NOMO-1 (cell line): ENCODE measurements around the gene DNAAF5.

ENCODE experiments used
- DNase-seq, 2 experiments: peaks; one replicate each; lab custom pipeline; 2025; ENCODE audit not compliant: unreplicated experiment in 2 of 2; lab: John Stamatoyannopoulos, UW

The DNAAF5 gene

GRCh38 chr7:726084-726853 lies at the start of gene DNAAF5:
Gene DNAAF5, plus strand, starts transcription at chr7:726699. Its CDS starts 22 bp downstream, at chr7:726721.
- DNase-seq = peak; percentile 83 to 91

- DNase-seq = no peak
Measured at GRCh38 chr7:676972-677385, 49.5 kb upstream of the DNAAF5 start.

- no peak for DNase-seq
Measured at GRCh38 chr7:680411-681127, 45.9 kb upstream of the DNAAF5 start.

GRCh38 chr7:681551-682307 lies 44.8 kb upstream of the DNAAF5 start:
- DNase-seq = no peak

- DNase-seq = no peak
Measured at GRCh38 chr7:682810-683209, 43.7 kb upstream of the DNAAF5 start.

GRCh38 chr7:683526-684205 lies 42.8 kb upstream of the DNAAF5 start:
- no peak for DNase-seq

- DNase-seq = no peak
Measured at GRCh38 chr7:684416-684815, 42.1 kb upstream of the DNAAF5 start.

GRCh38 chr7:685540-685939 lies 41.0 kb upstream of the DNAAF5 start:
- DNase-seq = no peak

- no peak for DNase-seq
Measured at GRCh38 chr7:690478-691360, 35.8 kb upstream of the DNAAF5 start.

GRCh38 chr7:691361-692045 lies 35.0 kb upstream of the DNAAF5 start:
- DNase-seq = no peak

- DNase-seq = no peak
Measured at GRCh38 chr7:693280-693679, 33.2 kb upstream of the DNAAF5 start.

- no peak for DNase-seq
Measured at GRCh38 chr7:696426-696811, 30.1 kb upstream of the DNAAF5 start.

- no peak for DNase-seq
Measured at GRCh38 chr7:696812-697551, 29.5 kb upstream of the DNAAF5 start.

- no peak for DNase-seq
Measured at GRCh38 chr7:698515-699475, 27.7 kb upstream of the DNAAF5 start.

- DNase-seq = no peak
Measured at GRCh38 chr7:699476-700170, 26.9 kb upstream of the DNAAF5 start.

GRCh38 chr7:701086-701671 lies 25.3 kb upstream of the DNAAF5 start:
- no peak for DNase-seq

- DNase-seq = no peak
Measured at GRCh38 chr7:703049-703448, 23.4 kb upstream of the DNAAF5 start.
